Panc1 (cell line): ENCODE results near the gene SYT13.

ENCODE experiments used
- POLR2AphosphoS5 ChIP-seq: IDR thresholded peaks from 2 replicates; pipeline ENCODE4 v1.6.1; 2012; ENCODE audit warnings: mild to moderate bottlenecking, low read depth, low read length, moderate library complexity
- TF ChIP-seq, protein P1 (sequence below): fragments of 450-650 bp; IDR thresholded peaks from 2 replicates; pipeline ENCODE4 v1.5.1; 2017; ENCODE audit warnings: mild to moderate bottlenecking
- TF ChIP-seq, protein P2 (sequence below), 2 experiments: IDR thresholded peaks; 2 replicates each; pipeline ENCODE4 v1.6.1; 2011 to 2012; ENCODE audit warnings: low read depth in 2 of 2, control low read depth in 1 of 2, low read length in 1 of 2, mild to moderate bottlenecking in 1 of 2, moderate library complexity in 1 of 2; ENCODE audit not compliant: insufficient read depth in 1 of 2

DNA sequence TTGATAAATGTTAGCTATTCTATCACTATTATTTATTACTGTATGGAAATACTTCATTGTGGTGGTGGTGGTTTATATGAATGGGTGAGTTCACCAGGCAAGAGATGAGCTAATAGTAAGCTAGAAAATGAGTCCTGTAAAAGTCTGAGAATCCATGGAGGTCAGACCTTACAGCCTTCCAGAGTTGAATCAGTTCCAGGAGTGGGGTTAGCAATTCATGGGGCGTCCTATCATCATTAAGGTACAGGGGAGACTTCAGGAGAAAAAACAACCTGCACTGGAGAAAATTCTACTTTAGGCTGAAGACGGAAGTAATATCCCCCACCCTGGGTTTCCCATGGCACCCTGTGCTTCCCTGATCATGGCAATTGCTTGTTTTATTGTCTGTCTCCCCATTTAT is 6.5 kb downstream of the SYT13 start:
- TF ChIP-seq POLR2AphosphoS5: no peak
- TF ChIP-seq, protein P1, sequence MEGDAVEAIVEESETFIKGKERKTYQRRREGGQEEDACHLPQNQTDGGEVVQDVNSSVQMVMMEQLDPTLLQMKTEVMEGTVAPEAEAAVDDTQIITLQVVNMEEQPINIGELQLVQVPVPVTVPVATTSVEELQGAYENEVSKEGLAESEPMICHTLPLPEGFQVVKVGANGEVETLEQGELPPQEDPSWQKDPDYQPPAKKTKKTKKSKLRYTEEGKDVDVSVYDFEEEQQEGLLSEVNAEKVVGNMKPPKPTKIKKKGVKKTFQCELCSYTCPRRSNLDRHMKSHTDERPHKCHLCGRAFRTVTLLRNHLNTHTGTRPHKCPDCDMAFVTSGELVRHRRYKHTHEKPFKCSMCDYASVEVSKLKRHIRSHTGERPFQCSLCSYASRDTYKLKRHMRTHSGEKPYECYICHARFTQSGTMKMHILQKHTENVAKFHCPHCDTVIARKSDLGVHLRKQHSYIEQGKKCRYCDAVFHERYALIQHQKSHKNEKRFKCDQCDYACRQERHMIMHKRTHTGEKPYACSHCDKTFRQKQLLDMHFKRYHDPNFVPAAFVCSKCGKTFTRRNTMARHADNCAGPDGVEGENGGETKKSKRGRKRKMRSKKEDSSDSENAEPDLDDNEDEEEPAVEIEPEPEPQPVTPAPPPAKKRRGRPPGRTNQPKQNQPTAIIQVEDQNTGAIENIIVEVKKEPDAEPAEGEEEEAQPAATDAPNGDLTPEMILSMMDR: no peak
- TF ChIP-seq, protein P2, sequence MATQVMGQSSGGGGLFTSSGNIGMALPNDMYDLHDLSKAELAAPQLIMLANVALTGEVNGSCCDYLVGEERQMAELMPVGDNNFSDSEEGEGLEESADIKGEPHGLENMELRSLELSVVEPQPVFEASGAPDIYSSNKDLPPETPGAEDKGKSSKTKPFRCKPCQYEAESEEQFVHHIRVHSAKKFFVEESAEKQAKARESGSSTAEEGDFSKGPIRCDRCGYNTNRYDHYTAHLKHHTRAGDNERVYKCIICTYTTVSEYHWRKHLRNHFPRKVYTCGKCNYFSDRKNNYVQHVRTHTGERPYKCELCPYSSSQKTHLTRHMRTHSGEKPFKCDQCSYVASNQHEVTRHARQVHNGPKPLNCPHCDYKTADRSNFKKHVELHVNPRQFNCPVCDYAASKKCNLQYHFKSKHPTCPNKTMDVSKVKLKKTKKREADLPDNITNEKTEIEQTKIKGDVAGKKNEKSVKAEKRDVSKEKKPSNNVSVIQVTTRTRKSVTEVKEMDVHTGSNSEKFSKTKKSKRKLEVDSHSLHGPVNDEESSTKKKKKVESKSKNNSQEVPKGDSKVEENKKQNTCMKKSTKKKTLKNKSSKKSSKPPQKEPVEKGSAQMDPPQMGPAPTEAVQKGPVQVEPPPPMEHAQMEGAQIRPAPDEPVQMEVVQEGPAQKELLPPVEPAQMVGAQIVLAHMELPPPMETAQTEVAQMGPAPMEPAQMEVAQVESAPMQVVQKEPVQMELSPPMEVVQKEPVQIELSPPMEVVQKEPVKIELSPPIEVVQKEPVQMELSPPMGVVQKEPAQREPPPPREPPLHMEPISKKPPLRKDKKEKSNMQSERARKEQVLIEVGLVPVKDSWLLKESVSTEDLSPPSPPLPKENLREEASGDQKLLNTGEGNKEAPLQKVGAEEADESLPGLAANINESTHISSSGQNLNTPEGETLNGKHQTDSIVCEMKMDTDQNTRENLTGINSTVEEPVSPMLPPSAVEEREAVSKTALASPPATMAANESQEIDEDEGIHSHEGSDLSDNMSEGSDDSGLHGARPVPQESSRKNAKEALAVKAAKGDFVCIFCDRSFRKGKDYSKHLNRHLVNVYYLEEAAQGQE (IDR thresholded peaks at IDR 0.05; ENCODE audit: insufficient read depth in 1 of 2, low read depth in 2 of 2, low read length in 1 of 2): no peak
